H1 (cell line): Measurements from ENCODE around the gene SYT13. TPM values are rescaled to one million over a fixed set of nuclear protein-coding genes. Genes with fewer than 3 reads are reported as not detected.

Source experiments
- CTCF ChIA-PET: fragments of 300-600 bp; sonication (Branson Sonifier 250); formaldehyde crosslinking; loops from one replicate; lab custom pipeline; 2021; ENCODE audit not compliant: partially characterized antibody; lab: Charles Lee
- POLR2A ChIA-PET: fragments of 300-600 bp; sonication (Branson Sonifier 250); formaldehyde crosslinking; loops from one replicate; lab custom pipeline; 2021; ENCODE audit warnings: inconsistent platforms; ENCODE audit not compliant: partially characterized antibody; lab: Charles Lee
- DNase-seq, 2 experiments: peaks; one replicate each; pipeline versions ENCODE4 v3.0.0 to v3.0.0-alpha.2; 2010 to 2022; ENCODE audit warnings: low spot score in 2 of 2, low read depth in 1 of 2, mixed read lengths in 1 of 2
- FAIRE-seq: peaks from 2 replicates; lab custom pipeline; 2011; peaks lifted over from hg19 to GRCh38; lab: Jason Lieb, UNC
- H2AFZ ChIP-seq: 2 replicates; pipeline ENCODE4 v1.8.1; 2012; ENCODE audit warnings: low read length, inconsistent platforms
- H2AK5ac ChIP-seq: 2 replicates; pipeline ENCODE4 v1.6.1; 2013; ENCODE audit warnings: low read depth, low read length
- H2BK120ac ChIP-seq: replicated peaks from 2 replicates; pipeline ENCODE3; 2013; ENCODE audit warnings: low read depth, low read length, inconsistent platforms
- H2BK12ac ChIP-seq: 2 replicates; pipeline ENCODE4 v1.6.1; 2013; ENCODE audit warnings: low read depth, low read length
- H2BK15ac ChIP-seq: 2 replicates; pipeline ENCODE4 v1.6.1; 2013; ENCODE audit warnings: low read length
- H2BK20ac ChIP-seq: 2 replicates; pipeline ENCODE4 v1.6.1; 2013; ENCODE audit warnings: low read length
- H2BK5ac ChIP-seq: 2 replicates; pipeline ENCODE4 v1.6.1; 2013; ENCODE audit warnings: low read depth, low read length
- H3K14ac ChIP-seq: 2 replicates; pipeline ENCODE4 v1.6.1; 2013; ENCODE audit warnings: inconsistent platforms; ENCODE audit not compliant: insufficient read length
- H3K18ac ChIP-seq: 2 replicates; pipeline ENCODE4 v1.6.1; 2013; ENCODE audit warnings: low read length; ENCODE audit errors: extremely low read depth
- H3K23ac ChIP-seq: 2 replicates; pipeline ENCODE4 v1.6.1; 2013; ENCODE audit warnings: inconsistent platforms; ENCODE audit not compliant: insufficient read length
- H3K23me2 ChIP-seq: 2 replicates; pipeline ENCODE4 v1.6.1; 2013; ENCODE audit warnings: low read depth, low read length
- H3K27ac ChIP-seq: 2 replicates; pipeline ENCODE4 v1.6.1; 2011; ENCODE audit warnings: low read depth, low read length, inconsistent platforms
- H3K27me3 ChIP-seq, 4 experiments: replicated peaks in 1 of 4; 1 replicate in 1 of 4; 2 replicates in 3 of 4; pipeline versions ENCODE4 v1.6.1 to v1.8.1; 2011 to 2013; ENCODE audit warnings: low read length in 3 of 4, mild to moderate bottlenecking in 3 of 4, inconsistent platforms in 2 of 4, mixed read lengths in 2 of 4, moderate library complexity in 1 of 4; ENCODE audit not compliant: control insufficient read depth in 3 of 4, insufficient read depth in 3 of 4; ENCODE audit errors: extremely low read depth in 1 of 4
- H3K36me3 ChIP-seq, 4 experiments: 2 replicates each; pipeline versions ENCODE4 v1.6.1 to v1.8.1; 2011 to 2013; ENCODE audit warnings: mild to moderate bottlenecking in 4 of 4, low read length in 3 of 4, moderate library complexity in 2 of 4, control low read depth in 1 of 4, inconsistent platforms in 1 of 4; ENCODE audit not compliant: insufficient read depth in 4 of 4, control insufficient read depth in 2 of 4
- H3K4ac ChIP-seq: replicated peaks from 2 replicates; pipeline ENCODE3; 2013; ENCODE audit warnings: low read length, low read depth, mixed read lengths, inconsistent platforms; ENCODE audit not compliant: insufficient read length
- H3K4me1 ChIP-seq, 4 experiments: replicated peaks in 1 of 4; 1 replicate in 1 of 4; 2 replicates in 3 of 4; pipeline versions ENCODE4 v1.6.1 to v1.8.1; 2011 to 2013; ENCODE audit warnings: low read length in 3 of 4, inconsistent platforms in 2 of 4, mixed read lengths in 1 of 4; ENCODE audit not compliant: insufficient read depth in 4 of 4, control insufficient read depth in 3 of 4
- H3K4me2 ChIP-seq, 2 experiments: 2 replicates each; pipeline versions ENCODE4 v1.6.1 to v1.8.1; 2011 to 2013; ENCODE audit warnings: low read depth in 2 of 2, low read length in 2 of 2, control low read depth in 1 of 2, inconsistent platforms in 1 of 2, mild to moderate bottlenecking in 1 of 2; ENCODE audit not compliant: insufficient read depth in 1 of 2
- H3K4me3 ChIP-seq, 4 experiments: fragments of 200-600, 300-600 bp in 1 of 4; sonication (generic), shearing (Covaris generic), sonication (Bioruptor Twin) in 1 of 4; 2 replicates each; pipeline versions ENCODE4 v1.5.1 to v1.8.1; 2011 to 2016; ENCODE audit warnings: low read length in 4 of 4, low read depth in 3 of 4, control low read depth in 2 of 4, inconsistent platforms in 2 of 4, mild to moderate bottlenecking in 2 of 4, mixed read lengths in 1 of 4, moderate library complexity in 1 of 4; ENCODE audit not compliant: insufficient read depth in 2 of 4; ENCODE audit errors: extremely low read depth in 1 of 4
- H3K56ac ChIP-seq: replicated peaks from 2 replicates; pipeline ENCODE3; 2013; ENCODE audit warnings: low read depth, mild to moderate bottlenecking, mixed read lengths, low read length, inconsistent platforms; ENCODE audit not compliant: insufficient read length
- H3K79me1 ChIP-seq: 2 replicates; pipeline ENCODE4 v1.6.1; 2013; ENCODE audit warnings: low read depth, low read length, control low read depth
- H3K79me2 ChIP-seq, 2 experiments: 2 replicates each; pipeline versions ENCODE4 v1.6.1 to v1.8.1; 2012 to 2013; ENCODE audit warnings: low read length in 2 of 2, mild to moderate bottlenecking in 2 of 2, inconsistent platforms in 1 of 2; ENCODE audit not compliant: insufficient read depth in 2 of 2, control insufficient read depth in 1 of 2
- H3K9ac ChIP-seq, 4 experiments: replicated peaks in 1 of 4; 1 replicate in 1 of 4; 2 replicates in 3 of 4; pipeline versions ENCODE4 v1.6.1 to v1.8.1; 2011 to 2013; ENCODE audit warnings: low read depth in 3 of 4, low read length in 3 of 4, control low read depth in 2 of 4, mild to moderate bottlenecking in 2 of 4, moderate library complexity in 2 of 4, inconsistent platforms in 1 of 4; ENCODE audit errors: extremely low read depth in 1 of 4
- H3K9me3 ChIP-seq, 2 experiments: 2 replicates each; pipeline versions ENCODE4 v1.6.1 to v1.8.1; 2012 to 2013; ENCODE audit warnings: mild to moderate bottlenecking in 2 of 2, moderate library complexity in 2 of 2, control low read depth in 1 of 2, inconsistent platforms in 1 of 2, low read depth in 1 of 2, low read length in 1 of 2, mixed read lengths in 1 of 2; ENCODE audit not compliant: insufficient read depth in 2 of 2
- H4K20me1 ChIP-seq, 2 experiments: replicated peaks in 1 of 2; 2 replicates each; pipeline versions ENCODE3 to v1.8.1; 2011 to 2013; ENCODE audit warnings: inconsistent platforms in 2 of 2, low read length in 2 of 2, mild to moderate bottlenecking in 1 of 2; ENCODE audit not compliant: insufficient read depth in 2 of 2, control insufficient read depth in 1 of 2
- H4K5ac ChIP-seq: 2 replicates; pipeline ENCODE4 v1.6.1; 2013; ENCODE audit warnings: low read length, low read depth, mixed read lengths, inconsistent platforms; ENCODE audit not compliant: insufficient read length
- H4K8ac ChIP-seq: 2 replicates; pipeline ENCODE4 v1.8.0; 2013; ENCODE audit warnings: mild to moderate bottlenecking, moderate library complexity, low read length, inconsistent platforms; ENCODE audit not compliant: insufficient read depth; ENCODE audit errors: extremely low read depth
- H4K91ac ChIP-seq: replicated peaks from 2 replicates; pipeline ENCODE3; 2013; ENCODE audit warnings: low read length, mixed read lengths, inconsistent platforms; ENCODE audit not compliant: insufficient read length
- BCL11A ChIP-seq, 2 experiments: IDR thresholded peaks; one replicate each; pipeline ENCODE4 v1.6.1; 2011; ENCODE audit warnings: low read depth in 2 of 2, low read length in 2 of 2, mild to moderate bottlenecking in 2 of 2
- CREB1 ChIP-seq: IDR thresholded peaks from 2 replicates; pipeline ENCODE4 v1.6.1; 2012; ENCODE audit warnings: inconsistent platforms
- CTBP2 ChIP-seq: IDR thresholded peaks from 2 replicates; pipeline ENCODE4 v1.7.0; 2011; ENCODE audit warnings: borderline replicate concordance, mild to moderate bottlenecking, moderate library complexity, mixed read lengths, low read length; ENCODE audit not compliant: insufficient read depth, insufficient read length
- EP300 ChIP-seq, 2 experiments: IDR thresholded peaks; 1 replicate in 1 of 2; 2 replicates in 1 of 2; pipeline ENCODE4 v1.6.1; 2011 to 2012; ENCODE audit warnings: low read depth in 2 of 2, low read length in 2 of 2, mild to moderate bottlenecking in 2 of 2, borderline replicate concordance in 1 of 2, inconsistent platforms in 1 of 2, moderate library complexity in 1 of 2
- EZH2 ChIP-seq: fragments of 200-600 bp; sonication (generic); IDR thresholded peaks from 2 replicates; pipeline ENCODE4 v1.7.1; 2012; ENCODE audit warnings: low read depth, mild to moderate bottlenecking, moderate library complexity, low read length, inconsistent platforms; ENCODE audit not compliant: severe bottlenecking
- MAFK ChIP-seq: IDR thresholded peaks from 2 replicates; pipeline ENCODE4 v1.6.1; 2012; ENCODE audit warnings: low read depth, mild to moderate bottlenecking, improper control_type of control experiment, low read length
- NANOG ChIP-seq: IDR thresholded peaks from 2 replicates; pipeline ENCODE4 v1.6.1; 2011; ENCODE audit warnings: low read length, low read depth, mild to moderate bottlenecking, inconsistent platforms; ENCODE audit not compliant: insufficient read depth, poor library complexity, severe bottlenecking
- NRF1 ChIP-seq: IDR thresholded peaks from 2 replicates; pipeline ENCODE4 v1.6.1; 2011; ENCODE audit warnings: mild to moderate bottlenecking, low read depth, low read length, improper control_type of control experiment
- SRF ChIP-seq: IDR thresholded peaks from 2 replicates; pipeline ENCODE4 v1.6.1; 2011; ENCODE audit warnings: mild to moderate bottlenecking, low read depth, low read length, moderate library complexity
- TAF1 ChIP-seq: IDR thresholded peaks from 2 replicates; pipeline ENCODE4 v1.6.1; 2011; ENCODE audit warnings: mild to moderate bottlenecking, low read depth, low read length
- TCF12 ChIP-seq: IDR thresholded peaks from 2 replicates; pipeline ENCODE4 v1.6.1; 2011; ENCODE audit warnings: low read depth, mild to moderate bottlenecking, low read length
- WGBS, 2 experiments: shearing (Covaris generic) in 1 of 2; methylation state at CpG; one replicate each; pipeline versions ENCODE4 v1.1.6 to v1.1.7; 2013 to 2015; ENCODE audit warnings: low lambda C conversion rate in 2 of 2, mixed read lengths in 2 of 2, inconsistent platforms in 1 of 2, low coverage in 1 of 2, missing lambda C conversion rate in 1 of 2; ENCODE audit not compliant: insufficient replicate concordance in 2 of 2, insufficient coverage in 1 of 2, insufficient read length in 1 of 2; ENCODE audit errors: extremely low coverage in 1 of 2, missing lambda C conversion rate in 1 of 2; 5-methylcytosine and 5-hydroxymethylcytosine counted together
- polyA plus RNA-seq, 7 experiments: library from polyadenylated mRNA; depleted of rRNA in 3 of 7; stranded (reverse) in 5 of 7; unstranded in 2 of 7; fragments of >200 nt in 5 of 7; fragments of 200-250 nt in 2 of 7; gene quantifications; 1 replicate in 5 of 7; 2 replicates in 1 of 7; 4 replicates in 1 of 7; pipeline versions ENCODE4 v1.2.1 to v1.2.3, GENCODE V29; 2011 to 2013; ENCODE audit warnings: missing spikeins in 2 of 7, mixed read lengths in 2 of 7
- total RNA-seq: library from RNA; stranded (reverse); fragmentation: NEBNext Ultra II Directional; extraction: Animal tissue kit (Norgen Biotek cat#: 25700); gene quantifications from 2 replicates; pipeline ENCODE4 v1.2.1, GENCODE V29; 2021

SYT13 gene
- total and polyA plus RNA-seq, 2 of the 8 experiments (the other 6 are each of a cell fraction or from before 2014, with no cell fraction given) = 4.8 to 13.2 TPM

- H3K4me3 ChIP-seq = no peak overlapping the region
- no peak overlapping the region; the same call in 1 of the 2 replicates for H2BK5ac ChIP-seq
- ChIA-PET CTCF (interaction anchor here (1.0 to 5.0 kb wide), 11 partner anchors 14 to 234 kb away, joined by 3 to 47 read pairs (median 4); partner anchors contain the start of gene SYT13), POLR2A (interaction anchor here (1.0 to 3.0 kb wide), 2 partner anchors 13 to 30 kb away, joined by 3 to 10 read pairs; no protein-coding TSS in a partner anchor)
- H3K4ac ChIP-seq = no peak overlapping the region
- H2AFZ ChIP-seq = no peak overlapping the region
- H3K79me1 ChIP-seq = no peaks in the 10 kb centered on the region
- H4K91ac ChIP-seq = no peak overlapping the region
- no peak overlapping the region for H4K5ac ChIP-seq
- peaks cover 3 to 22% (median 14%) of the 10 kb centered on the region in 4 experiments for H3K4me1 ChIP-seq
- H3K4me2 ChIP-seq = no peak overlapping the region
- no peak overlapping the region for H3K27ac ChIP-seq
- no peaks in the 10 kb centered on the region for H3K79me2 ChIP-seq
- H2BK12ac ChIP-seq = no peak overlapping the region
- no peak for TF ChIP-seq EZH2
- TF ChIP-seq MAFK = no peak
- no peak for TF ChIP-seq TAF1
- no peak for TF ChIP-seq SRF
- no peak for TF ChIP-seq NANOG
- no peak for TF ChIP-seq CREB1
- no peak for TF ChIP-seq EP300 (IDR thresholded peaks at IDR 0.05; ENCODE audit: borderline replicate concordance in 1 of 2, low read depth in 2 of 2, low read length in 2 of 2)
- no peak for TF ChIP-seq NRF1
- TF ChIP-seq TCF12 = no peak
- TF ChIP-seq BCL11A (IDR thresholded peaks at IDR 0.05; ENCODE audit: low read depth in 2 of 2, low read length in 2 of 2) = no peak
- no peak for TF ChIP-seq CTBP2
- no peak overlapping the region for H2AK5ac ChIP-seq
- H3K9me3 ChIP-seq = no peaks in the 10 kb centered on the region
- no peak overlapping the region for H2BK20ac ChIP-seq
- no peak overlapping the region for H3K56ac ChIP-seq
- H3K27me3 ChIP-seq = no peaks in the 10 kb centered on the region
- 76% methylated on average over 9 of the region's 9 CpGs; no CpG with 5 or more reads in 1 of the 2 experiments for WGBS, 2 experiments
- H3K23ac ChIP-seq = no peak overlapping the region
- no peaks in the 10 kb centered on the region for H3K23me2 ChIP-seq
- H4K20me1 ChIP-seq = no peaks in the 10 kb centered on the region
- no peak overlapping the region for H4K8ac ChIP-seq
- H3K18ac ChIP-seq = no peak overlapping the region
- no peak overlapping the region; a peak in 1 of 7 replicates for H3K9ac ChIP-seq
- DNase-seq (no peak), FAIRE-seq (no peak)
- H3K36me3 ChIP-seq = no peaks in the 10 kb centered on the region
- no peak overlapping the region for H2BK120ac ChIP-seq
- no peak overlapping the region for H2BK15ac ChIP-seq
- H3K14ac ChIP-seq = no peak overlapping the region
Measured at GRCh38 chr11:45210846-45211245, 75.3 kb downstream of the SYT13 start.
